GM12865 (cell line): ENCODE measurements around the gene IMPG1.

Experiments used
- DNase-seq: peaks from one replicate; pipeline ENCODE4 v3.0.0; 2010; ENCODE audit warnings: low read depth
- H3K4me3 ChIP-seq: 2 replicates; pipeline ENCODE4 v1.5.1; 2011; ENCODE audit warnings: mild to moderate bottlenecking, low read depth, low read length, control low read depth
- CTCF ChIP-seq: IDR thresholded peaks from 2 replicates; pipeline ENCODE4 v1.5.1; 2011; ENCODE audit warnings: low read length, control low read depth, low read depth, inconsistent platforms; ENCODE audit not compliant: insufficient read depth; ENCODE audit errors: missing control alignments

The IMPG1 gene

GRCh38 chr6:75963569-75963968 lies 108.9 kb downstream of the IMPG1 start:
- no peak overlapping the region for H3K4me3 ChIP-seq
- no peak for DNase-seq
- no peak for TF ChIP-seq CTCF

- TF ChIP-seq CTCF, result no peak
- no peak overlapping the region for H3K4me3 ChIP-seq
Measured at GRCh38 chr6:75952128-75952527, 120.3 kb downstream of the IMPG1 start.

GRCh38 chr6:75947935-75948334 lies 124.5 kb downstream of the IMPG1 start:
- no peak for DNase-seq
- TF ChIP-seq CTCF, result no peak

More at GRCh38 chr6:75952128-75952527, 120.3 kb downstream of the IMPG1 start:
- no peak for DNase-seq

GRCh38 chr6:75946146-75946831 lies 126.2 kb downstream of the IMPG1 start:
- no peak overlapping the region for H3K4me3 ChIP-seq
- DNase-seq, result no peak
- TF ChIP-seq CTCF, result no peak

More at GRCh38 chr6:75947935-75948334, 124.5 kb downstream of the IMPG1 start:
- H3K4me3 ChIP-seq, result no peak overlapping the region

- no peak overlapping the region for H3K4me3 ChIP-seq
- TF ChIP-seq CTCF, result no peak
- no peak for DNase-seq
Measured at GRCh38 chr6:75943381-75943780, 129.1 kb downstream of the IMPG1 start.

GRCh38 chr6:75941509-75941908 lies 131.0 kb downstream of the IMPG1 start:
- no peak for DNase-seq
- no peak overlapping the region for H3K4me3 ChIP-seq
- no peak for TF ChIP-seq CTCF

- DNase-seq, result no peak
- TF ChIP-seq CTCF, result no peak
- no peak overlapping the region for H3K4me3 ChIP-seq
Measured at GRCh38 chr6:75940564-75940963, 131.9 kb downstream of the IMPG1 start.
